HL-60 (cell line): ENCODE results near the gene CEP95.

Experiments
- CTCF ChIP-seq: IDR thresholded peaks from one replicate; pipeline ENCODE4 v1.5.1; 2011; ENCODE audit warnings: low read length, control low read depth, inconsistent platforms; ENCODE audit not compliant: insufficient read depth
- GABPA ChIP-seq: IDR thresholded peaks from 2 replicates; pipeline ENCODE4 v1.6.1; 2012; ENCODE audit warnings: low read depth
- POLR2AphosphoS5 ChIP-seq: IDR thresholded peaks from 2 replicates; pipeline ENCODE4 v1.6.1; 2012; ENCODE audit warnings: low read depth

GRCh38 chr17:64491034-64491860 lies 15.5 kb upstream of the CEP95 start:
- TF ChIP-seq CTCF: peak; percentile 59
- TF ChIP-seq GABPA: no peak
- no peak for TF ChIP-seq POLR2AphosphoS5
